GM20000 (cell line): ENCODE measurements around the gene QSER1.
"Not testable (repeated sequence)": the region's sequence is repeated elsewhere in the genome, so short reads cannot be mapped to it uniquely, and the experiment has no call there.

Source experiments
- DNase-seq: peaks from one replicate; pipeline ENCODE4 v3.0.0; 2012; ENCODE audit warnings: low spot score
- CTCF ChIP-seq: IDR thresholded peaks from 2 replicates; pipeline ENCODE4 v1.5.1; 2012; ENCODE audit warnings: mild to moderate bottlenecking, control low read depth; ENCODE audit errors: extremely low read depth, missing control alignments

The QSER1 gene

GRCh38 chr11:33027233-33027632, 134.6 kb downstream of the QSER1 start:
- no peak for TF ChIP-seq CTCF
- DNase-seq = no peak

GRCh38 chr11:33027846-33028536, 135.4 kb downstream of the QSER1 start:
- no peak for DNase-seq
- no peak for TF ChIP-seq CTCF

- no peak for DNase-seq
- TF ChIP-seq CTCF = no peak
Observed at GRCh38 chr11:33028537-33028914, 135.9 kb downstream of the QSER1 start.

GRCh38 chr11:33029218-33029617, 136.6 kb downstream of the QSER1 start:
- not testable (repeated sequence) for DNase-seq
